ENCODE data around the gene CAMKMT.

Gene CAMKMT

DNA sequence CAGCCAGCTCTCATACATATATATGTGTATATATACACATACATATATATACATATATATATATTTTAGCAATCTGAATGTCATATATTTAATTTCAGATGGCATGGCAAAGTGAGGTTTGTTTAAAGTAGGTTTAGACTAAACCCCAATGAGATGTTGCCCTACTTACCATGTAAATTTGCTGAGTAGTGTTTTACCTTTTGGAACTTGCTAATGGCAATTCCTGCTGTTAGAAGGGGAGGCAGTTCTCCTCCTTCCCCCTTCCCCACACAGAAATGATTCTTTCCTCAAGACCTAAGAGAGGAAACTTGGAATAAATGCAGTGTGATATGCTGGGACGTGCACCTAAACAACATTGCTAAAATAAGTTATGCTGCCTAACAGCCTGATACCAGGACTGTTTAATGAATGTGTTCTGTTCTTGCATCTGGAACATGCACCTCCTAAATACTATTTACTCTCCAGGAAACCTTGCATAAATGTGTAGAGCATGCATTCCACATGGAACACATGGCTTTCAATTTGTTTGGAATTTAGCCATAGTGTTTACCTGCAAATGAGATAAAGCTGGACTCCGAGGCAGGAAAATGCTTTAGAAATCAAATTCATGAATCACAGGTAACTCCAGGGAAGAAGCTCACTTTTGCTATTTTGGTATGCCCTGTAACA, 326.8 kb downstream of the CAMKMT start:
- no peak for TF ChIP-seq RAD21 (IDR thresholded peaks at IDR 0.05; ENCODE audit: low read depth)
- TF ChIP-seq CEBPB (IDR thresholded peaks at IDR 0.05), result no peak
- TF ChIP-seq YY1 (IDR thresholded peaks at IDR 0.05; ENCODE audit: low read depth), result no peak
- no peak for TF ChIP-seq ZBTB7A (IDR thresholded peaks at IDR 0.05; ENCODE audit: low read depth)
- TF ChIP-seq EP300 (IDR thresholded peaks at IDR 0.05; ENCODE audit: borderline replicate concordance), result no peak
- TF ChIP-seq TAF1 (IDR thresholded peaks at IDR 0.05; ENCODE audit: low read depth), result no peak
- TF ChIP-seq, protein P1, sequence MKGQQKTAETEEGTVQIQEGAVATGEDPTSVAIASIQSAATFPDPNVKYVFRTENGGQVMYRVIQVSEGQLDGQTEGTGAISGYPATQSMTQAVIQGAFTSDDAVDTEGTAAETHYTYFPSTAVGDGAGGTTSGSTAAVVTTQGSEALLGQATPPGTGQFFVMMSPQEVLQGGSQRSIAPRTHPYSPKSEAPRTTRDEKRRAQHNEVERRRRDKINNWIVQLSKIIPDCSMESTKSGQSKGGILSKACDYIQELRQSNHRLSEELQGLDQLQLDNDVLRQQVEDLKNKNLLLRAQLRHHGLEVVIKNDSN (IDR thresholded peaks at IDR 0.05), result no peak
- TF ChIP-seq EGR1 (IDR thresholded peaks at IDR 0.05), result no peak
- no peak for TF ChIP-seq TCF12 (IDR thresholded peaks at IDR 0.05; ENCODE audit: low read depth)
- TF ChIP-seq NFIC (IDR thresholded peaks at IDR 0.05), result no peak
- TF ChIP-seq FOXM1 (IDR thresholded peaks at IDR 0.05; ENCODE audit: borderline replicate concordance, low read depth), result no peak
- TF ChIP-seq TEAD4 (IDR thresholded peaks at IDR 0.05), result no peak
- TF ChIP-seq, protein P2, sequence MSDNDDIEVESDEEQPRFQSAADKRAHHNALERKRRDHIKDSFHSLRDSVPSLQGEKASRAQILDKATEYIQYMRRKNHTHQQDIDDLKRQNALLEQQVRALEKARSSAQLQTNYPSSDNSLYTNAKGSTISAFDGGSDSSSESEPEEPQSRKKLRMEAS (IDR thresholded peaks at IDR 0.05), result no peak
- TF ChIP-seq CREB1 (IDR thresholded peaks at IDR 0.05; ENCODE audit: low read depth), result no peak
- TF ChIP-seq REST (IDR thresholded peaks at IDR 0.05; ENCODE audit: low read depth), result no peak

DNA sequence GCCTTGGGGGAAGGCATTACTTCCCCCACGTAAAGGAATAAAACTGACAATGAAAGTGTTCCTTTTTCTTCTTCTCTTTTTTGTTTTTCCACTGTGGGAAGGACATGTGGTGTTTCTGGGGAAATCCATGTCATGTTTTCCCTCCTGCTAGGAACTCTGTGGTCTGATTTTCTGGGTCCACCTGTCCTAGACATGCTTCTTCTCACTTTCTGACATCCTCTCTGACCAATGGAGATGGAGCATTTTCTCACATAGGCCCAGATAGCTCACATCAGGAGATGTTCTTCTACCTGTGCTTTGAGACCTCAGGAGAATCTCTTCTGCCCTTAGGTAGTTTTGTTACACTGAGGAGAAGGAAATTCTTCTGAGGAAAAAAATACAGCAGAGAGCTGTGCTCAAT, 327.8 kb downstream of the CAMKMT start:
- TF ChIP-seq NFIC (IDR thresholded peaks at IDR 0.05) (no peak), EGR1 (IDR thresholded peaks at IDR 0.05) (no peak), CREB1 (IDR thresholded peaks at IDR 0.05; ENCODE audit: low read depth) (no peak), YY1 (IDR thresholded peaks at IDR 0.05; ENCODE audit: low read depth) (no peak), FOXM1 (IDR thresholded peaks at IDR 0.05; ENCODE audit: borderline replicate concordance, low read depth) (no peak), CEBPB (IDR thresholded peaks at IDR 0.05) (no peak), REST (IDR thresholded peaks at IDR 0.05; ENCODE audit: low read depth) (no peak), ZBTB7A (IDR thresholded peaks at IDR 0.05; ENCODE audit: low read depth) (no peak)
- TF ChIP-seq, protein P1 (IDR thresholded peaks at IDR 0.05), result no peak

DNA sequence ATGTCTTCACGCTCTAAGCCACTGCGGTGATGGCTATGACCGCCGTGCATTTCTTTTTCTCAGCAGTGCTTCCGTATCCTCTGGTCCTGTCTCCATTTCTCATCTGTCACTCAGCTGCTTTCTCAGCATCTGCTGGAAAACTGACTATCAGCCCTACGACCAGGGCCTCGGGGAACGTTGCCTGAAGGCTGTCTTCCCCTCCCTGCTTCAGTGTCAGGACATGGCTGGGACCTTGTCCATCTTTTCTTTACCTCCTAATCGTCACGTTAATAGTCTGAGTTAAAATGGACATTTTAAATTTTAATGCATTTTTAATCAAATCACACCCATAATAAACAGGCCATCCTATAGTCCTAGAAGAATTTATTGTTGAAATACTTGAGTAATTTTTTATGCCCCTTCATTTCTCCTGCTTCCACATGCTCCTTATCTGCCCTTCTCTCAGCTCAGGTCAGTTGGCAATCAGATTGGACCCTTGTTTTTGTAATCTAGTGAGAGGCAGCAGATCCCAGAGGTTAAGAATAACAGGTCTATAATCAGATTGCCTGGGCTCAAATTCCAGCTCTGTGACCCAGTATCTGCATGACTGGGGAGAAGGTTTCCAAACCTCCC, 329.5 kb downstream of the CAMKMT start:
- no peak for TF ChIP-seq TEAD4 (IDR thresholded peaks at IDR 0.05)
- no peak for TF ChIP-seq RAD21 (IDR thresholded peaks at IDR 0.05; ENCODE audit: low read depth)
- TF ChIP-seq, protein P2 (IDR thresholded peaks at IDR 0.05), result no peak
- TF ChIP-seq EP300 (IDR thresholded peaks at IDR 0.05; ENCODE audit: borderline replicate concordance), result no peak
- no peak for TF ChIP-seq REST (IDR thresholded peaks at IDR 0.05; ENCODE audit: low read depth)
- no peak for TF ChIP-seq FOXM1 (IDR thresholded peaks at IDR 0.05; ENCODE audit: borderline replicate concordance, low read depth)
- TF ChIP-seq, protein P1 (IDR thresholded peaks at IDR 0.05), result no peak
- no peak for TF ChIP-seq EGR1 (IDR thresholded peaks at IDR 0.05)
- no peak for TF ChIP-seq NFIC (IDR thresholded peaks at IDR 0.05)
- TF ChIP-seq TAF1 (IDR thresholded peaks at IDR 0.05; ENCODE audit: low read depth), result no peak
- TF ChIP-seq CREB1 (IDR thresholded peaks at IDR 0.05; ENCODE audit: low read depth), result no peak
- TF ChIP-seq ZBTB7A (IDR thresholded peaks at IDR 0.05; ENCODE audit: low read depth), result no peak
- no peak for TF ChIP-seq YY1 (IDR thresholded peaks at IDR 0.05; ENCODE audit: low read depth)
- no peak for TF ChIP-seq CEBPB (IDR thresholded peaks at IDR 0.05)
- no peak for TF ChIP-seq TCF12 (IDR thresholded peaks at IDR 0.05; ENCODE audit: low read depth)
